ENCODE data around the gene TXNDC11.

GRCh38 chr16:11636172-11636721, 106.4 kb downstream of the TXNDC11 start:
- TF ChIP-seq EZH2 (IDR thresholded peaks at IDR 0.05; ENCODE audit: low read depth) (no peak), CTCF (conservative IDR thresholded peaks at IDR 0.05) (no peak)

Data from PC-9 (cell line).